K562 (cell line): ENCODE measurements around the gene CRYBG2. TPM values are rescaled to one million over a fixed set of nuclear protein-coding genes. Genes with fewer than 3 reads are reported as not detected.
A peak's percentile ranks its signal among the peaks of the same experiment; 100 is the strongest.

Source experiments
- BACH1 ChIP-seq: fragments of 200-800 bp; sonication (Bioruptor generic); IDR thresholded peaks from 2 replicates; pipeline ENCODE4 v1.6.1; 2016; ENCODE audit warnings: missing genetic modification characterization, missing compliant biosample characterization
- BDP1 ChIP-seq: IDR thresholded peaks from 3 replicates; pipeline ENCODE4 v1.6.1; 2011; ENCODE audit not compliant: insufficient read length, insufficient read depth
- EP400 ChIP-seq: fragments of 450-650 bp; IDR thresholded peaks from 2 replicates; pipeline ENCODE4 v1.6.1; 2017; ENCODE audit warnings: antibody characterized with exemption, mild to moderate bottlenecking, moderate library complexity
- GTF2A2 ChIP-seq: IDR thresholded peaks from 2 replicates; pipeline ENCODE4 v1.6.1; 2016; ENCODE audit warnings: mild to moderate bottlenecking, missing genetic modification characterization, missing compliant biosample characterization
- MAFK ChIP-seq: IDR thresholded peaks from 2 replicates; pipeline ENCODE4 v1.6.1; 2011; ENCODE audit warnings: low read length, improper control_type of control experiment
- MAX ChIP-seq: sonication (generic); formaldehyde crosslinking; IDR thresholded peaks from 2 replicates; pipeline ENCODE4 v1.9.0; 2022; ENCODE audit warnings: mild to moderate bottlenecking, missing genetic modification reagents
- NBN ChIP-seq: fragments of 450-650 bp; IDR thresholded peaks from 2 replicates; pipeline ENCODE4 v1.6.1; 2016; ENCODE audit warnings: low read depth, mild to moderate bottlenecking
- PREB ChIP-seq: sonication (generic); formaldehyde crosslinking; IDR thresholded peaks from 2 replicates; pipeline ENCODE4 v1.8.1; 2023; ENCODE audit warnings: mild to moderate bottlenecking, missing genetic modification reagents
- SOX6 ChIP-seq: fragments of 450-650 bp; IDR thresholded peaks from 2 replicates; pipeline ENCODE4 v1.6.1; 2014; ENCODE audit warnings: mild to moderate bottlenecking
- TBP ChIP-seq: optimal IDR thresholded peaks from 2 replicates; pipeline ENCODE3; 2011; ENCODE audit warnings: low read depth, low read length, improper control_type of control experiment
- ZFP1 ChIP-seq: fragments of 450-650 bp; formaldehyde crosslinking; IDR thresholded peaks from 2 replicates; pipeline ENCODE4 v1.4.0; 2020; ENCODE audit warnings: mild to moderate bottlenecking, mixed read lengths
- ZFP30 ChIP-seq: fragments of 250-450 bp; sonication (Bioruptor Pico); IDR thresholded peaks from 2 replicates; pipeline ENCODE4 v1.8.0; 2022; ENCODE audit warnings: moderate library complexity, mild to moderate bottlenecking, inconsistent platforms, borderline replicate concordance
- ZKSCAN3 ChIP-seq: fragments of 250-450 bp; sonication (Bioruptor Pico); IDR thresholded peaks from 2 replicates; pipeline ENCODE4 v1.4.0; 2020
- ZNF263 ChIP-seq: sonication (generic); formaldehyde crosslinking; IDR thresholded peaks from 2 replicates; pipeline ENCODE4 v1.8.0; 2022; ENCODE audit warnings: mild to moderate bottlenecking, missing genetic modification reagents, borderline replicate concordance
- polyA plus RNA-seq, 8 experiments: library from polyadenylated mRNA; depleted of rRNA in 4 of 8; stranded (reverse) in 5 of 8; unstranded in 3 of 8; fragments of >200 nt; fragmentation: Nextera tagmentation in 2 of 8; fragmentation: Illumina TruSeq in 1 of 8; extraction: Ambion mirVana in 2 of 8; extraction: Trizol in 1 of 8; gene quantifications; 2 replicates each; pipeline versions ENCODE4 v1.2.1 to v1.2.3, GENCODE V29; 2011 to 2014; ENCODE audit warnings: inconsistent platforms in 1 of 8, missing spikeins in 1 of 8
- total RNA-seq, 7 experiments: library from RNA; depleted of rRNA in 6 of 7; stranded (reverse); fragments of >200 nt in 6 of 7; fragmentation: Illumina TruSeq in 2 of 7; extraction: Trizol in 2 of 7; gene quantifications; 2 replicates each; pipeline versions ENCODE4 v1.2.1 to v1.2.3, GENCODE V29; 2011 to 2021; ENCODE audit warnings: low replicate concordance in 1 of 7
- TF ChIP-seq, protein P1 (sequence below): fragments of 200-600 bp; sonication (generic); IDR thresholded peaks from one replicate; pipeline ENCODE4 v1.6.1; 2012; ENCODE audit warnings: mild to moderate bottlenecking, low read depth, low read length, inconsistent platforms

Gene CRYBG2
- total and polyA plus RNA-seq, 9 of the 15 experiments (the other 6 are each of a cell fraction or from before 2014, with no cell fraction given): 0.39 to 8.5 (median 3.7) TPM

DNA sequence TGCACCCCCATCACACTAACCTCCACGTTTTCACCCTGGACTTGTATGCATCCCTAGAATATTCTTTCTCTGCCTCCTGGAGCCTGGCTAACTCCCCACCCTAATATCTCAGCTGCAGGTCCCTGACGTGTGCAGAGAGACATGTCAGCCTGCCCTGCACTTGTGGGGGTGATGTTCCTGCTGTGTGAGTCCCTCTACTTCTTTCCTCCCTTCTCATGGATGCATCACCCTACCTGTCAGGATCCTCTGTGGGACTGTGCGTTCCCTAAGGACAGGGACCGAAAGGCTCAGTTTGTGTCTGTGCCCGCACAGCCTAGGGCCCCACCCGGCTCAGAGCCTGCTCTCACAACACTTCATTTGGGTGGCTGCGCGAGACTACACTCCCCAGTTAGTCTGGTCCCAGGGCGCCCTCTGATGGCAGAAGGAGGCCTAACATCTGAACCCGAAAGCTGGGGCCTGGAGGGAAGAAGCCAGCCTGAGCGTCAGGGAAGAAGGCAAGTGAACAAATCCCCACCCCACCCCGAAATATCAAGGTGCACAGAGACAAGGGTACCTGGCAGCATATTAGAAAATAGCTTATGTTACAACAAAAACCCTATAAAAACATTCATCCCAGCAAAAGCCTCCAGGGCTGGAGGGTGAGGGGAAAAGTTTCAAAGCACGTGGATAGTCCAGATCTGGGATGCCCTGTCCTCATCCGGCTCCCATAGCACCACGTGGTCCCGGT is 32.5 kb downstream of the CRYBG2 start (continued):
- TF ChIP-seq, protein P1, sequence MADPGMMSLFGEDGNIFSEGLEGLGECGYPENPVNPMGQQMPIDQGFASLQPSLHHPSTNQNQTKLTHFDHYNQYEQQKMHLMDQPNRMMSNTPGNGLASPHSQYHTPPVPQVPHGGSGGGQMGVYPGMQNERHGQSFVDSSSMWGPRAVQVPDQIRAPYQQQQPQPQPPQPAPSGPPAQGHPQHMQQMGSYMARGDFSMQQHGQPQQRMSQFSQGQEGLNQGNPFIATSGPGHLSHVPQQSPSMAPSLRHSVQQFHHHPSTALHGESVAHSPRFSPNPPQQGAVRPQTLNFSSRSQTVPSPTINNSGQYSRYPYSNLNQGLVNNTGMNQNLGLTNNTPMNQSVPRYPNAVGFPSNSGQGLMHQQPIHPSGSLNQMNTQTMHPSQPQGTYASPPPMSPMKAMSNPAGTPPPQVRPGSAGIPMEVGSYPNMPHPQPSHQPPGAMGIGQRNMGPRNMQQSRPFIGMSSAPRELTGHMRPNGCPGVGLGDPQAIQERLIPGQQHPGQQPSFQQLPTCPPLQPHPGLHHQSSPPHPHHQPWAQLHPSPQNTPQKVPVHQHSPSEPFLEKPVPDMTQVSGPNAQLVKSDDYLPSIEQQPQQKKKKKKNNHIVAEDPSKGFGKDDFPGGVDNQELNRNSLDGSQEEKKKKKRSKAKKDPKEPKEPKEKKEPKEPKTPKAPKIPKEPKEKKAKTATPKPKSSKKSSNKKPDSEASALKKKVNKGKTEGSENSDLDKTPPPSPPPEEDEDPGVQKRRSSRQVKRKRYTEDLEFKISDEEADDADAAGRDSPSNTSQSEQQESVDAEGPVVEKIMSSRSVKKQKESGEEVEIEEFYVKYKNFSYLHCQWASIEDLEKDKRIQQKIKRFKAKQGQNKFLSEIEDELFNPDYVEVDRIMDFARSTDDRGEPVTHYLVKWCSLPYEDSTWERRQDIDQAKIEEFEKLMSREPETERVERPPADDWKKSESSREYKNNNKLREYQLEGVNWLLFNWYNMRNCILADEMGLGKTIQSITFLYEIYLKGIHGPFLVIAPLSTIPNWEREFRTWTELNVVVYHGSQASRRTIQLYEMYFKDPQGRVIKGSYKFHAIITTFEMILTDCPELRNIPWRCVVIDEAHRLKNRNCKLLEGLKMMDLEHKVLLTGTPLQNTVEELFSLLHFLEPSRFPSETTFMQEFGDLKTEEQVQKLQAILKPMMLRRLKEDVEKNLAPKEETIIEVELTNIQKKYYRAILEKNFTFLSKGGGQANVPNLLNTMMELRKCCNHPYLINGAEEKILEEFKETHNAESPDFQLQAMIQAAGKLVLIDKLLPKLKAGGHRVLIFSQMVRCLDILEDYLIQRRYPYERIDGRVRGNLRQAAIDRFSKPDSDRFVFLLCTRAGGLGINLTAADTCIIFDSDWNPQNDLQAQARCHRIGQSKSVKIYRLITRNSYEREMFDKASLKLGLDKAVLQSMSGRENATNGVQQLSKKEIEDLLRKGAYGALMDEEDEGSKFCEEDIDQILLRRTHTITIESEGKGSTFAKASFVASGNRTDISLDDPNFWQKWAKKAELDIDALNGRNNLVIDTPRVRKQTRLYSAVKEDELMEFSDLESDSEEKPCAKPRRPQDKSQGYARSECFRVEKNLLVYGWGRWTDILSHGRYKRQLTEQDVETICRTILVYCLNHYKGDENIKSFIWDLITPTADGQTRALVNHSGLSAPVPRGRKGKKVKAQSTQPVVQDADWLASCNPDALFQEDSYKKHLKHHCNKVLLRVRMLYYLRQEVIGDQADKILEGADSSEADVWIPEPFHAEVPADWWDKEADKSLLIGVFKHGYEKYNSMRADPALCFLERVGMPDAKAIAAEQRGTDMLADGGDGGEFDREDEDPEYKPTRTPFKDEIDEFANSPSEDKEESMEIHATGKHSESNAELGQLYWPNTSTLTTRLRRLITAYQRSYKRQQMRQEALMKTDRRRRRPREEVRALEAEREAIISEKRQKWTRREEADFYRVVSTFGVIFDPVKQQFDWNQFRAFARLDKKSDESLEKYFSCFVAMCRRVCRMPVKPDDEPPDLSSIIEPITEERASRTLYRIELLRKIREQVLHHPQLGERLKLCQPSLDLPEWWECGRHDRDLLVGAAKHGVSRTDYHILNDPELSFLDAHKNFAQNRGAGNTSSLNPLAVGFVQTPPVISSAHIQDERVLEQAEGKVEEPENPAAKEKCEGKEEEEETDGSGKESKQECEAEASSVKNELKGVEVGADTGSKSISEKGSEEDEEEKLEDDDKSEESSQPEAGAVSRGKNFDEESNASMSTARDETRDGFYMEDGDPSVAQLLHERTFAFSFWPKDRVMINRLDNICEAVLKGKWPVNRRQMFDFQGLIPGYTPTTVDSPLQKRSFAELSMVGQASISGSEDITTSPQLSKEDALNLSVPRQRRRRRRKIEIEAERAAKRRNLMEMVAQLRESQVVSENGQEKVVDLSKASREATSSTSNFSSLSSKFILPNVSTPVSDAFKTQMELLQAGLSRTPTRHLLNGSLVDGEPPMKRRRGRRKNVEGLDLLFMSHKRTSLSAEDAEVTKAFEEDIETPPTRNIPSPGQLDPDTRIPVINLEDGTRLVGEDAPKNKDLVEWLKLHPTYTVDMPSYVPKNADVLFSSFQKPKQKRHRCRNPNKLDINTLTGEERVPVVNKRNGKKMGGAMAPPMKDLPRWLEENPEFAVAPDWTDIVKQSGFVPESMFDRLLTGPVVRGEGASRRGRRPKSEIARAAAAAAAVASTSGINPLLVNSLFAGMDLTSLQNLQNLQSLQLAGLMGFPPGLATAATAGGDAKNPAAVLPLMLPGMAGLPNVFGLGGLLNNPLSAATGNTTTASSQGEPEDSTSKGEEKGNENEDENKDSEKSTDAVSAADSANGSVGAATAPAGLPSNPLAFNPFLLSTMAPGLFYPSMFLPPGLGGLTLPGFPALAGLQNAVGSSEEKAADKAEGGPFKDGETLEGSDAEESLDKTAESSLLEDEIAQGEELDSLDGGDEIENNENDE: no peak
- TF ChIP-seq ZFP30 (CRISPR knock-in tag) (no peak), EP400 (no peak), ZNF263 (CRISPR knock-in tag) (no peak), TBP (peak; percentile 46), NBN (no peak), SOX6 (no peak), MAX (CRISPR knock-in tag) (peak; percentile 41; the same call in 1 of the 2 replicates), GTF2A2 (tag) (no peak), ZFP1 (no peak), BDP1 (no peak), BACH1 (no peak), ZKSCAN3 (CRISPR knock-in tag) (no peak), PREB (no peak), MAFK (no peak)
